Ascending aorta (tissue), 2 donors: ENCODE measurements around the gene PDE8B. TPM values are rescaled to one million over a fixed set of nuclear protein-coding genes. Genes with fewer than 3 reads are reported as not detected.

Experiments used
- DNase-seq, 2 donors: peaks; one replicate each; pipeline ENCODE4 v3.0.0-alpha.2; 2019; ENCODE audit warnings: low spot score in 2 of 2
- H3K27ac ChIP-seq, 2 donors: fragments of 200-600 bp; sonication (generic); one replicate each; pipeline ENCODE4 v1.5.1; 2016 to 2017; ENCODE audit warnings: mild to moderate bottlenecking in 1 of 2
- H3K27me3 ChIP-seq: fragments of 200-600 bp; sonication (generic); one replicate; pipeline ENCODE4 v1.5.1; 2017
- H3K36me3 ChIP-seq, 2 donors: fragments of 200-600 bp; sonication (generic); one replicate each; pipeline ENCODE4 v1.5.1; 2016
- H3K4me1 ChIP-seq, 2 donors: fragments of 200-600 bp; sonication (generic); one replicate each; pipeline ENCODE4 v1.5.1; 2016 to 2017; ENCODE audit warnings: mild to moderate bottlenecking in 1 of 2
- H3K4me3 ChIP-seq, 2 donors: fragments of 200-600 bp; sonication (generic); one replicate each; pipeline ENCODE4 v1.5.1; 2016 to 2017; ENCODE audit warnings: mild to moderate bottlenecking in 1 of 2
- H3K9me3 ChIP-seq, 2 donors: fragments of 200-600 bp; sonication (generic); one replicate each; pipeline ENCODE4 v1.5.1; 2016
- intact Hi-C: fragments of 100-400 bp; cut with DNase I; formaldehyde crosslinking; loops from one replicate; pipeline ENCODE4 v1.15.1; 2023
- total RNA-seq: library from RNA; depleted of rRNA; stranded (reverse); fragments of >200 nt; gene quantifications from one replicate; pipeline ENCODE4 v1.1.0, GENCODE V29; 2016
- TF ChIP-seq, protein P1 (sequence below), 3 experiments: fragments of 200-600 bp in 2 of 3; fragments of 450-650 bp in 1 of 3; sonication (generic) in 2 of 3; IDR thresholded peaks; one replicate each; pipeline ENCODE4 v1.5.1; 2016 to 2019; ENCODE audit warnings: antibody characterized with exemption in 3 of 3, mild to moderate bottlenecking in 1 of 3, moderate library complexity in 1 of 3

The PDE8B gene
- total RNA-seq, 1 donor from 2014 or later = 28.1 TPM

DNA sequence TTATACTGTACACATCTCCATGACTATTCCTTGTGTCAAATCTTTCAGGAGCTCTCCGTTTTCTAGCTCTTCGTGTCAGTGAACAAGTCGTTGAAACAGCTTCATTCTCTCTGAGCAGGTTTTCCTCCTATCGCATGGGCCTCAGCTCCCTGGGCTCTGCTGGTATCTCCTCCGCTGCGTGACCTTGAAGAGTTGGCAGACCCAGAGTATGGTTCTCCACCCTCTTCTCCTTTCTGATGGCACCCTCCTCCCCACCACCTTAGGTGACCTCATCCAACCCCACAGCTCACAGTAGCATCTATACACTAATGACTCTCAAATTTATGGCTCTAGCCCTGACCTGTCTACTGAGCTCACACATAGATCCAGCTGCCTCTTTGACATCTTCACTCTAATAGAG lies 36.0 kb upstream of the PDE8B start:
- intact Hi-C loops = no loop called here
- Histone ChIP-seq H3K27ac (no peak overlapping the region), H3K27me3 (no peaks in the 10 kb centered on the region), H3K4me1 (no peaks in the 10 kb centered on the region), H3K4me3 (no peak overlapping the region), H3K36me3 (no peaks in the 10 kb centered on the region), H3K9me3 (no peaks in the 10 kb centered on the region)
- TF ChIP-seq, protein P1, sequence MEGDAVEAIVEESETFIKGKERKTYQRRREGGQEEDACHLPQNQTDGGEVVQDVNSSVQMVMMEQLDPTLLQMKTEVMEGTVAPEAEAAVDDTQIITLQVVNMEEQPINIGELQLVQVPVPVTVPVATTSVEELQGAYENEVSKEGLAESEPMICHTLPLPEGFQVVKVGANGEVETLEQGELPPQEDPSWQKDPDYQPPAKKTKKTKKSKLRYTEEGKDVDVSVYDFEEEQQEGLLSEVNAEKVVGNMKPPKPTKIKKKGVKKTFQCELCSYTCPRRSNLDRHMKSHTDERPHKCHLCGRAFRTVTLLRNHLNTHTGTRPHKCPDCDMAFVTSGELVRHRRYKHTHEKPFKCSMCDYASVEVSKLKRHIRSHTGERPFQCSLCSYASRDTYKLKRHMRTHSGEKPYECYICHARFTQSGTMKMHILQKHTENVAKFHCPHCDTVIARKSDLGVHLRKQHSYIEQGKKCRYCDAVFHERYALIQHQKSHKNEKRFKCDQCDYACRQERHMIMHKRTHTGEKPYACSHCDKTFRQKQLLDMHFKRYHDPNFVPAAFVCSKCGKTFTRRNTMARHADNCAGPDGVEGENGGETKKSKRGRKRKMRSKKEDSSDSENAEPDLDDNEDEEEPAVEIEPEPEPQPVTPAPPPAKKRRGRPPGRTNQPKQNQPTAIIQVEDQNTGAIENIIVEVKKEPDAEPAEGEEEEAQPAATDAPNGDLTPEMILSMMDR (IDR thresholded peaks at IDR 0.05) = no peak
- no peak for DNase-seq

DNA sequence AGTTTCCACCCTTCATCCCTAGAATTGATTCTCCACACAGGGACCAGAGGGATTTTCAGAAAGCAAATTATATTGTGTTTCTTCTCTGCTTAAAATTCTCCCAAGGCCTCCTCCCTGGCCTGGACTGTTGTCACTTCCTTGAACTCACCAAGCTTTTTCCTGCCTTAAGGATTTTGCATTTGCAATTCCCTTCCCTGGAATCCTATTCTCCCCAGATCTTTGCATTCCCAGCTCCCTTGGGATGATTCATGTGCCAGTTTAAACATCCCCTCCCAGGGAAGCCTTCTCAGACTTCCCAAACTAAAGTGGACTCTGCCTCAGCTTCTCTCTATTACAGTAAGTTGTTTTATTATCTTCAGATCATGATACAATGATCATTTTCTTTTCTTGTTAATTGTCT lies 35.2 kb upstream of the PDE8B start:
- Histone ChIP-seq H3K4me3 (no peak overlapping the region), H3K4me1 (no peaks in the 10 kb centered on the region), H3K9me3 (no peaks in the 10 kb centered on the region), H3K27ac (no peak overlapping the region), H3K36me3 (no peaks in the 10 kb centered on the region), H3K27me3 (no peaks in the 10 kb centered on the region)
- intact Hi-C loops = no loop called here
- no peak for DNase-seq
- TF ChIP-seq, protein P1 (IDR thresholded peaks at IDR 0.05) = no peak

DNA sequence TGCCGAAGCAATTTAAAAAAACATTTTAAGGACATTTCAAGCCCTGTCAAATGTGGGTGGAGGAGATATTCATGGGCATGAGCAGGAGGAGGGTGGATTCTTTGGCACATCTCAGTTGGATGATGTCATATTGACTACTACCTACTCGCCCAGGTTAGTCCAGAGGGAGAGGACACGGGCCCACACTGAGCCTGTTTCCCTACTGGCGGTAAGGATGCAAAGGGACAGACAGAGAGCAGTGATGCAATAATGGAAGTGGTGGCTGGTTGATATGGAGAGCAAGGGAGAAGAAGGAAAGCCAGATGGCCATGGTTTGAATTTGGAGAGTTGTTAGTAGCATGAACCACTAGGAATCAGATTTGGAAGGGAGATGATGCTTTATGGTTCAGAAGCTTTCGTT lies 34.1 kb upstream of the PDE8B start:
- intact Hi-C loops = no loop called here
- Histone ChIP-seq H3K4me3 (no peak overlapping the region), H3K27ac (no peak overlapping the region), H3K4me1 (no peaks in the 10 kb centered on the region), H3K27me3 (no peaks in the 10 kb centered on the region), H3K9me3 (no peaks in the 10 kb centered on the region), H3K36me3 (no peaks in the 10 kb centered on the region)
- no peak for DNase-seq
- TF ChIP-seq, protein P1 (IDR thresholded peaks at IDR 0.05) = no peak

DNA sequence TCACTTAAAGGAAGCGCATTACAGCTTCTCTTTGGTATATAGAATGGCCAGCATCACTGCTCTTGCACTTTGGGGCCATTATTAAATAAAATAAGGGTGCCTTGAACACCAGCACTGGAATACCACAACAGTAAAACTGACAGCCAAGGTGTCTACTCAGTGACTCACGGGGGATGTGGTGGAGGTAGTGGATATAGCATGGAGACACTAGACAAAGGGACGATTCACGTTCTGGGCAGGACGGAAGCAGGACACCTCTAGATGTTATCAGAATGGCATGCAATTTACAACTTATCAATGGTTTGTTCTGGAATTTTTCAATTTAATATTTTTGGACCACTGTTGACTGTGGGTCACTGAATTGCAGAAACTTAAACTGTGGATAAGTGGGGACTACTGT lies 32.9 kb upstream of the PDE8B start:
- no peaks in the 10 kb centered on the region for H3K4me1 ChIP-seq
- no peaks in the 10 kb centered on the region for H3K36me3 ChIP-seq
- H3K27me3 ChIP-seq = no peaks in the 10 kb centered on the region
- no peak overlapping the region for H3K4me3 ChIP-seq
- H3K9me3 ChIP-seq = no peaks in the 10 kb centered on the region
- TF ChIP-seq, protein P1 (IDR thresholded peaks at IDR 0.05) = no peak
- no peak for DNase-seq
- intact Hi-C loops = no loop called here
- H3K27ac ChIP-seq = no peak overlapping the region

DNA sequence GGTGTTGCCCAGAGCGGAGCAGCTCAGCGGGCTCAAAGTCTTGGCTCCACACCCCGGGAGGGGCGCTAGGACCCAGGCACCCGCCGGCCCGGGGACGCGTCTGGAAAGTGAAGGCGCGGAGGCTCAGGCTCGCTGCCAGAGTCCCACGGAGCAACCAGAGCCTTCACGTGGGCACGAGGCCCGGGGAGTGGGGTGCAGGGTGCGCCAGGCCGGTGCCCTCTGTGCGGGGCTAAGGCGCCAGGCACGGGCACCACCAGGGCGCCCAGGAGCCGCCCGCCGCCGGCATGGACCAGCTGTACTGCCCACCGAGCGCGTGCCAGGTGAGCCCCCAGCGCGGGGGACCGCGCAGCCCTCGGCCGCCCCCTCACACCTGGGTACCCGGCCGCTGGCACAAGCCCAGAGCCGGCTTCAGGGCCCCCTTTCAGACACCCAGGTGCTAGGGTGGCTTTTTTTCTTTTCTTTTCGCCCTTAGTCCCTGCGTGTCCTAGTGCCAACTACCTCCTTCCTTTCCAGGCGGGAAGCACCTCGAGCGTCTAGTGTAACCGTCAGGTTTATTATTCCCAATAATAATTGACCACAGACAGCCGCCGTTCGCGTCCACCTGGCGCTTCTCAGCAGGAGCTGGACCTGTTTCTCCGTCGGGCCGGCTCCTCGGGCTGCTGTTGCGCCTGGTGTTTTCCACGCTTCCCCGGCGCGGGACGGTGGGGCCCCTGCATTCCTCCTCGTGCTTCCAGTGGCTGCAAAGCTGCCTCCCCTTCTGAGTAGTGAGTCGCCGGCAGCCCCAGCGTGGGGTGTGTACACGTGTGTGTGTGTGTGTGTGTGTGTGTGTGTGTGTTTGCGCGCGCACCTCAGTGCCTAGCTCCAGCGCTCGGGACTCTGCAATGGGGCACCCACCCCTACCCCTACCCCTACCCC lies 30.1 kb upstream of the PDE8B start:
- H3K4me3 ChIP-seq = peak overlapping the region; percentile 54 to 79
- intact Hi-C loops = loop anchor here (2.0 to 5.0 kb wide), 3 partner anchors 30 to 257 kb away; partner anchors contain the start of gene PDE8B
- TF ChIP-seq, protein P1 (IDR thresholded peaks at IDR 0.05) = no peak
- peak overlapping the region; percentile 25 to 64 for H3K27ac ChIP-seq
- no peaks in the 10 kb centered on the region for H3K36me3 ChIP-seq
- no peaks in the 10 kb centered on the region for H3K27me3 ChIP-seq
- H3K4me1 ChIP-seq = no peaks in the 10 kb centered on the region
- H3K9me3 ChIP-seq = peaks cover 0 to 6% of the 10 kb centered on the region in 2 donors
- DNase-seq = peak in 1 of 2 donors; percentile 76
